Fibroblast of gingiva (primary cell): Measurements from ENCODE around the gene SLC1A2.

Source experiments
- DNase-seq: peaks from one replicate; pipeline ENCODE4 v3.0.0-alpha.2; 2011; ENCODE audit warnings: low read depth

The SLC1A2 gene

GRCh38 chr11:35302398-35302797 is 117.0 kb downstream of the SLC1A2 start:
- no peak for DNase-seq

- DNase-seq, result no peak
Measured at GRCh38 chr11:35298369-35298768, 121.0 kb downstream of the SLC1A2 start.

GRCh38 chr11:35295751-35296150 is 123.6 kb downstream of the SLC1A2 start:
- DNase-seq, result no peak

- no peak for DNase-seq
Measured at GRCh38 chr11:35293699-35294098, 125.7 kb downstream of the SLC1A2 start.

GRCh38 chr11:35293035-35293434 is 126.3 kb downstream of the SLC1A2 start:
- no peak for DNase-seq

GRCh38 chr11:35292279-35292678 is 127.1 kb downstream of the SLC1A2 start:
- no peak for DNase-seq

GRCh38 chr11:35290876-35291275 is 128.5 kb downstream of the SLC1A2 start:
- no peak for DNase-seq

GRCh38 chr11:35289821-35290220 is 129.5 kb downstream of the SLC1A2 start:
- DNase-seq, result peak; percentile 59

- DNase-seq, result peak; percentile 76
Measured at GRCh38 chr11:35288817-35289541, 130.4 kb downstream of the SLC1A2 start.

GRCh38 chr11:35288309-35288708 is 131.0 kb downstream of the SLC1A2 start:
- peak; percentile 69 for DNase-seq

- DNase-seq, result no peak
Measured at GRCh38 chr11:35287344-35287890, 131.9 kb downstream of the SLC1A2 start.

- peak; percentile 54 for DNase-seq
Measured at GRCh38 chr11:35286126-35286525, 133.2 kb downstream of the SLC1A2 start.

GRCh38 chr11:35285471-35285870 is 133.9 kb downstream of the SLC1A2 start:
- no peak for DNase-seq

- DNase-seq, result no peak
Measured at GRCh38 chr11:35282221-35282882, 137.0 kb downstream of the SLC1A2 start.

- DNase-seq, result peak; percentile 35
Measured at GRCh38 chr11:35281169-35281688, 138.1 kb downstream of the SLC1A2 start.

- DNase-seq, result no peak
Measured at GRCh38 chr11:35280727-35281126, 138.6 kb downstream of the SLC1A2 start.

GRCh38 chr11:35277827-35278226 is 141.5 kb downstream of the SLC1A2 start:
- no peak for DNase-seq

GRCh38 chr11:35276396-35277145 is 142.8 kb downstream of the SLC1A2 start:
- no peak for DNase-seq

GRCh38 chr11:35275786-35276170 is 143.6 kb downstream of the SLC1A2 start:
- DNase-seq, result peak; percentile 42

- peak; percentile 88 for DNase-seq
Measured at GRCh38 chr11:35274909-35275785, 144.2 kb downstream of the SLC1A2 start.

GRCh38 chr11:35272391-35272902 is 146.9 kb downstream of the SLC1A2 start:
- DNase-seq, result no peak
